Central memory CD8-positive, alpha-beta T cell (primary cell): Measurements from ENCODE around the gene GAL3ST3.

Experiments
- ATAC-seq: fragments of 150-1000 bp; cut with Tn5 transposase; replicated peaks from 2 replicates; pipeline ENCODE4 v1.10.0; 2022; ENCODE audit warnings: mild to moderate bottlenecking, moderate FRiP score, moderate number of reproducible peaks; ENCODE audit not compliant: poor library complexity, severe bottlenecking; ENCODE audit errors: extremely low read depth
- DNase-seq, 2 donors: peaks; one replicate each; pipeline ENCODE4 v3.0.0; 2021; ENCODE audit warnings: low spot score in 2 of 2
- H3K27ac Mint-ChIP-seq: one replicate; pipeline ENCODE4 v1.8.0; 2022; ENCODE audit warnings: low read depth, mild to moderate bottlenecking, moderate library complexity, mixed read lengths
- H3K27me3 Mint-ChIP-seq: one replicate; pipeline ENCODE4 v1.8.0; 2022; ENCODE audit warnings: mixed read lengths
- H3K36me3 Mint-ChIP-seq: one replicate; pipeline ENCODE4 v1.8.0; 2022; ENCODE audit warnings: mild to moderate bottlenecking, moderate library complexity, mixed read lengths; ENCODE audit not compliant: insufficient read depth
- H3K4me1 Mint-ChIP-seq: one replicate; pipeline ENCODE4 v1.8.0; 2022; ENCODE audit warnings: mixed read lengths
- H3K4me3 Mint-ChIP-seq: one replicate; pipeline ENCODE4 v1.8.0; 2022; ENCODE audit warnings: mild to moderate bottlenecking, moderate library complexity, mixed read lengths
- H3K9me3 Mint-ChIP-seq: one replicate; pipeline ENCODE4 v1.8.0; 2022; ENCODE audit warnings: mixed read lengths

The GAL3ST3 gene

DNA sequence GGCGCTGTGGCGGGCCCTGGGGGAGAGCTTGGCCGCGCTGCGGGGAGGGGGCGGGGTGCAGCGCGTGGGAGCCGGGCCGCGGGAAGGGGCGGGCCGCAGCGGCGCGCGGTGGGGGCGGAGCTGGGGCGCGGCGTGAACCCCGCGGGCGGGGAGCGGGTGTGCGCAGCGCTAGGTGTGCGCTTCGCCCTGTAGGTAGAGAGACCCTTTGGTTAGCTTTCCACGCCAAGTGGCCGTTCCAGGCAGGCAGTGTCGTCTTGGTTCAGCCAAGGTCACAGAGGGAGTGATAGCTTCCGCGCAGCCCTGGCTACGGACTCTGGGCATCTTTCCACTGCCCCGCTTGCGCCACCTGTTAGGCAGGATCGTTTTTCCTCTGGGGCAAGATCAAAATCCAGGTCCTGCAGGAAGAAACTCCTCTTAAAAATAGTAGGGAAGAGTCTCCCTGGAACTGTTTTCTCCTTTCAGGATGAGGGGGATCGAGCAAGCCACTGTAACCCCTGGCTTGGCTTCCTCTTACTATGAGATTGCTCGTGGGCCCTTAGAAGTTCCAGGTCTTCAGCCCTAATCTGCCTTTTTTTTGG, 46.2 kb downstream of the GAL3ST3 start:
- Mint-ChIP-seq H3K36me3 (peaks cover 43% of the 10 kb centered on the region), H3K27ac (peak overlapping the region; percentile 98), H3K4me1 (peaks cover 32% of the 10 kb centered on the region), H3K27me3 (no peaks in the 10 kb centered on the region), H3K9me3 (no peaks in the 10 kb centered on the region), H3K4me3 (peak overlapping the region; percentile 98)
- peak; percentile 65 for ATAC-seq
- DNase-seq: no peak

DNA sequence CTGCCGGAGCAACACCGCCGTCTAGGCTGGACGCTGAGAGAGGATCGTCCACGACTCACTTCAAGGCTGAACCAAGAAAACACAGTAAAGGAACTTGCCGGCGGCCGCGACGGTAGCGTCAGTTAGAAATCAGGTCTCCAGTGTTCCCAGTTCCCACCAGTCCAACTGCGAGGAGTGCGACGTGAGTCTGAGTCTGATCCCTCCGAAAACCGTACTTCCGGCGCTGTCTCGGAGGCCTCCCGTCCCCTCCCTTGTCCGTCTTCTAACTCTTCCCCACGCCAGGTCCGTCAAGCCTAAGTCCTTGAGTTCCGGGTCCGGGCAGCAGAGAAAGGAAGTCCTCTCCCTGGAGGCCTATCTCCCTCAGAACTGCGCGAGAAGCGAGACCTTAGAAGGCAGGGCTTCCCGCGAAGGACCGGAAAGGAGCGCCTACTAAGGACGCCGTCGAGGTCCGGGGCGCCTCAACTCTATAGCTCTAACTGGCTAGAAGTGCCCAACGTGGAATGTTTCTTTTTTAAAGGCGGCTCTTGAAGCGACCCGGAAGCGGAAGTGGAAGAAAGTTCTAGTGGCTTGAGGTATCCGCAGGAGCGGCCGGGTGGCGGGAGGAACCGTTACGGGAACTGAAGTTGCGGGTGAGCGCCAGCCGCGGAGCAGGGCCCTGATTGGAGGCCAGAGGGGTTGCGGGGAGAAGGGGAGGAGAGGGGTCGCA, 46.9 kb downstream of the GAL3ST3 start, which contains the start of the genes BANF1 and EIF1AD:
BANF1 (plus strand) TSS at position 562 of the 706 bp plus-strand sequence. CDS start 748 bp downstream, outside the sequence.
EIF1AD (minus strand) TSS at position 216 of the 706 bp plus-strand sequence. CDS start 1,768 bp downstream, outside the sequence.
- H3K4me3 Mint-ChIP-seq: peak within 1 kb of the TSS; percentile 98
- peaks cover 49% of the 10 kb centered on the region for H3K36me3 Mint-ChIP-seq
- peak; percentile 86 to 95 for DNase-seq
- no peaks in the 10 kb centered on the region for H3K9me3 Mint-ChIP-seq
- H3K4me1 Mint-ChIP-seq: peaks cover 32% of the 10 kb centered on the region
- no peaks in the 10 kb centered on the region for H3K27me3 Mint-ChIP-seq
- peak; percentile 87 for ATAC-seq
- peak within 1 kb of the TSS; percentile 98 for H3K27ac Mint-ChIP-seq

GRCh38 chr11:65997286-65997685, 51.7 kb downstream of the GAL3ST3 start:
- H3K27ac Mint-ChIP-seq: no peak overlapping the region
- no peak for ATAC-seq
- no peaks in the 10 kb centered on the region for H3K27me3 Mint-ChIP-seq
- no peak overlapping the region for H3K4me3 Mint-ChIP-seq
- peaks cover 21% of the 10 kb centered on the region for H3K4me1 Mint-ChIP-seq
- H3K9me3 Mint-ChIP-seq: no peaks in the 10 kb centered on the region
- no peak for DNase-seq
- H3K36me3 Mint-ChIP-seq: peaks cover 51% of the 10 kb centered on the region

DNA sequence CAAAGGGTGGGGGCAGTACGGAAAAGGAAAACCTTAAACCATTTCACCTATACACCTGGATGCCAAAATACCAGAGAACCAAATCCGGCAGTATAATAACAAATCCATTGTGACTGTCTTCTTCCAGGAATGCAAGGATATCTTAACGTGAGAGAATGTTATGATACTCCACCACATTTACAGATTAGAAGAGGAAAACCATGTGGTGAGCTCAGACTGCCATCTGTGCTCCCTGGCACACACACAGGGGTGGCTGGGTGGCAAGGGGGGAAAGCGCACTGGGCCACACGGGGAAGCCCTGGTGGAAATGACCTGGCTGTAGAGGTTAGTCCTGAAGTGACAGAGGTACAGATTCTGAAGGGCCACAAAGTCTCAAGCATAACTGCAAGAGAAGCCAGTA, 56.9 kb downstream of the GAL3ST3 start:
- H3K4me1 Mint-ChIP-seq: peaks cover 7% of the 10 kb centered on the region
- H3K4me3 Mint-ChIP-seq: no peak overlapping the region
- no peak for ATAC-seq
- DNase-seq: no peak
- no peaks in the 10 kb centered on the region for H3K27me3 Mint-ChIP-seq
- peaks cover 18% of the 10 kb centered on the region for H3K36me3 Mint-ChIP-seq
- H3K27ac Mint-ChIP-seq: no peak overlapping the region
- H3K9me3 Mint-ChIP-seq: no peaks in the 10 kb centered on the region
